ACHN (cell line): ENCODE data around the gene CNTNAP2.
A peak's percentile ranks its signal among the peaks of the same experiment; 100 is the strongest.
"Not testable (repeated sequence)": the region's sequence is repeated elsewhere in the genome, so short reads cannot be mapped to it uniquely, and the experiment has no call there.

Experiments
- DNase-seq: peaks from one replicate; pipeline ENCODE4 v3.0.0-alpha.2; 2015
- in situ Hi-C: cut with HindIII; loops from 2 replicates; pipeline ENCODE4 v1.10.0; 2017; ENCODE audit warnings: low sequenced_read_pairs, low pct_ligation_motif_present, low pct_unique_long_range_greater_than_20kb

The CNTNAP2 gene

GRCh38 chr7:147540743-147541142 is 1424.1 kb downstream of the CNTNAP2 start:
- in situ Hi-C loops, result no loop called here
- DNase-seq, result no peak

- DNase-seq, result no peak
- in situ Hi-C loops, result no loop called here
Observed at GRCh38 chr7:147541261-147541660, 1424.7 kb downstream of the CNTNAP2 start.

GRCh38 chr7:147547252-147547897 is 1430.8 kb downstream of the CNTNAP2 start:
- DNase-seq, result peak; percentile 68
- in situ Hi-C loops, result no loop called here

- DNase-seq, result no peak
- in situ Hi-C loops, result no loop called here
Observed at GRCh38 chr7:147556317-147556716, 1439.7 kb downstream of the CNTNAP2 start.

GRCh38 chr7:147563669-147564068 is 1447.1 kb downstream of the CNTNAP2 start:
- no peak for DNase-seq
- in situ Hi-C loops, result no loop called here

- in situ Hi-C loops, result no loop called here
- DNase-seq, result no peak
Observed at GRCh38 chr7:147564786-147565476, 1448.3 kb downstream of the CNTNAP2 start.

GRCh38 chr7:147567043-147567442 is 1450.4 kb downstream of the CNTNAP2 start:
- in situ Hi-C loops, result no loop called here

GRCh38 chr7:147569116-147569913 is 1452.7 kb downstream of the CNTNAP2 start:
- no peak for DNase-seq
- in situ Hi-C loops, result no loop called here

More at GRCh38 chr7:147567043-147567442, 1450.4 kb downstream of the CNTNAP2 start:
- no peak for DNase-seq

- in situ Hi-C loops, result no loop called here
- DNase-seq, result no peak
Observed at GRCh38 chr7:147570390-147570789, 1453.8 kb downstream of the CNTNAP2 start.

GRCh38 chr7:147571436-147572185 is 1455.0 kb downstream of the CNTNAP2 start:
- in situ Hi-C loops, result no loop called here
- no peak for DNase-seq

- DNase-seq, result no peak
- in situ Hi-C loops, result no loop called here
Observed at GRCh38 chr7:147578196-147578595, 1461.6 kb downstream of the CNTNAP2 start.

- DNase-seq, result no peak
- in situ Hi-C loops, result no loop called here
Observed at GRCh38 chr7:147579148-147579547, 1462.5 kb downstream of the CNTNAP2 start.

GRCh38 chr7:147584771-147585193 is 1468.2 kb downstream of the CNTNAP2 start:
- no peak for DNase-seq
- in situ Hi-C loops, result no loop called here

GRCh38 chr7:147586110-147586509 is 1469.5 kb downstream of the CNTNAP2 start:
- no peak for DNase-seq
- in situ Hi-C loops, result no loop called here

GRCh38 chr7:147586526-147586925 is 1469.9 kb downstream of the CNTNAP2 start:
- DNase-seq, result no peak
- in situ Hi-C loops, result no loop called here

GRCh38 chr7:147593271-147594057 is 1476.9 kb downstream of the CNTNAP2 start:
- no peak for DNase-seq
- in situ Hi-C loops, result no loop called here

GRCh38 chr7:147595042-147595441 is 1478.4 kb downstream of the CNTNAP2 start:
- no peak for DNase-seq

GRCh38 chr7:147598687-147599086 is 1482.1 kb downstream of the CNTNAP2 start:
- in situ Hi-C loops, DNase-seq: not testable (repeated sequence)

More at GRCh38 chr7:147595042-147595441, 1478.4 kb downstream of the CNTNAP2 start:
- in situ Hi-C loops, result no loop called here
